Measurements from ENCODE around the gene CASP5.
"Not testable (repeated sequence)": the region's sequence is repeated elsewhere in the genome, so short reads cannot be mapped to it uniquely, and the experiment has no call there.

CASP5 gene

DNA sequence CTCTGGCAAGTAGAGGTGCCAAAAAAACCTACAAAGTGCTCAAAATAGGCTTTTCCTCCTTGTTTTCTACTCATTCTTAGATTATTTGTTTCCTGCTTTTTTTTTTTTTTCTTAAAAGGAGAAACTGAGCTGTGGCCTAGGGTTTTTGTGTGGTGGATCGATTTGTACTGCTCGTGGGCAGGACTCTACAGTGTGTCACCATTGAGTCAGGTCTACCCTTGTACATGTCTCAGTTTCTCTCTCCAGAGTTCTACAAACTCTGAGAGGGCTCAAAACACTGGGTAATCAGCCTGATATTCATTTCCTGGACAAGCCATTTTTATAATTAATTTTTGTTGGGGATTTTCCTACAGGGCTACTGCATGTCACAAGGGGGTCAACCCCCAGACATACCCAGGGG lies 49.4 kb downstream of the CASP5 start:
- DNase-seq (ENCODE audit: low read depth, low spot score) = no peak
- no peaks in the 10 kb centered on the region for H3K4me1 ChIP-seq (ENCODE audit: insufficient read depth, insufficient read length)
- H3K36me3 ChIP-seq (ENCODE audit: insufficient read depth, insufficient read length, low read length) = no peaks in the 10 kb centered on the region
- H3K9ac ChIP-seq (ENCODE audit: insufficient read length, low read depth) = no peak overlapping the region
- peaks cover 11% of the 10 kb centered on the region for H3K9me3 ChIP-seq (ENCODE audit: insufficient read depth, low read length)
- TF ChIP-seq ZNF274 (IDR thresholded peaks at IDR 0.05; ENCODE audit: low read depth, low read length) (no peak), YY1 (IDR thresholded peaks at IDR 0.05; ENCODE audit: insufficient read depth, insufficient read length) (no peak), SUZ12 (IDR thresholded peaks at IDR 0.05; ENCODE audit: extremely low read depth, insufficient read depth, insufficient read length) (no peak)
- no peak overlapping the region for H3K4me3 ChIP-seq (ENCODE audit: insufficient read length, low read depth)
- H3K27me3 ChIP-seq (ENCODE audit: insufficient read depth, insufficient read length) = no peaks in the 10 kb centered on the region

- H3K36me3 ChIP-seq (ENCODE audit: insufficient read depth, insufficient read length, low read length); H3K27me3 ChIP-seq (ENCODE audit: insufficient read depth, insufficient read length); H3K9ac ChIP-seq (ENCODE audit: insufficient read length, low read depth); H3K4me1 ChIP-seq (ENCODE audit: insufficient read depth, insufficient read length); H3K4me3 ChIP-seq (ENCODE audit: insufficient read length, low read depth); DNase-seq (ENCODE audit: low read depth, low spot score): not testable (repeated sequence)
- H3K9me3 ChIP-seq (ENCODE audit: insufficient read depth, low read length) = peaks cover 11% of the 10 kb centered on the region
Observed at GRCh38 chr11:104972924-104973323, 50.0 kb downstream of the CASP5 start.

DNA sequence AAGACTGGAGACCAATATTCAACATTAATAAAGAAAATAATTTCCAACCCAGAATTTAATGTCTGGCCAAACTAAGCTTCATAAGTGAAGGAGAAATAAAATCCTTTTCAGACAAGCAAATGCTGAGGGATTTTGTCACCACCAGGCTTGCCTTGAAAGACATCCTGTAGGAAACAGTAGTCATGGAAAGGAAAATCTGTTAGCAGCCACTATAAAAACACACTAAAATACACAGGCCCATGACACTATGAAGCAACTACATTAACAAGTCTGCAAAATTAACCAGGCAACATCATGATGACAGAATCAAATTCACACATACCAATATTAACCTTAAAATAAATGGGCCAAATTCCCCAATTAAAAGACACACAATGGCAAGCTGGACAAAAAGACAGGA lies 52.2 kb downstream of the CASP5 start:
- Histone ChIP-seq H3K4me1 (ENCODE audit: insufficient read depth, insufficient read length) (no peaks in the 10 kb centered on the region), H3K9ac (ENCODE audit: insufficient read length, low read depth) (no peak overlapping the region), H3K36me3 (ENCODE audit: insufficient read depth, insufficient read length, low read length) (no peaks in the 10 kb centered on the region), H3K27me3 (ENCODE audit: insufficient read depth, insufficient read length) (no peaks in the 10 kb centered on the region), H3K4me3 (ENCODE audit: insufficient read length, low read depth) (no peak overlapping the region), H3K9me3 (ENCODE audit: insufficient read depth, low read length) (peaks cover 11% of the 10 kb centered on the region)
- no peak for DNase-seq (ENCODE audit: low read depth, low spot score)
- TF ChIP-seq ZNF274 (IDR thresholded peaks at IDR 0.05; ENCODE audit: low read depth, low read length) (no peak), SUZ12 (IDR thresholded peaks at IDR 0.05; ENCODE audit: extremely low read depth, insufficient read depth, insufficient read length) (no peak), YY1 (IDR thresholded peaks at IDR 0.05; ENCODE audit: insufficient read depth, insufficient read length) (no peak)

- TF ChIP-seq ZNF274 (IDR thresholded peaks at IDR 0.05; ENCODE audit: low read depth, low read length) (no peak), YY1 (IDR thresholded peaks at IDR 0.05; ENCODE audit: insufficient read depth, insufficient read length) (no peak), SUZ12 (IDR thresholded peaks at IDR 0.05; ENCODE audit: extremely low read depth, insufficient read depth, insufficient read length) (no peak)
- DNase-seq (ENCODE audit: low read depth, low spot score) = no peak
- Histone ChIP-seq H3K27me3 (ENCODE audit: insufficient read depth, insufficient read length) (no peaks in the 10 kb centered on the region), H3K9me3 (ENCODE audit: insufficient read depth, low read length) (peaks cover 11% of the 10 kb centered on the region), H3K4me3 (ENCODE audit: insufficient read length, low read depth) (no peak overlapping the region), H3K4me1 (ENCODE audit: insufficient read depth, insufficient read length) (no peaks in the 10 kb centered on the region), H3K9ac (ENCODE audit: insufficient read length, low read depth) (no peak overlapping the region), H3K36me3 (ENCODE audit: insufficient read depth, insufficient read length, low read length) (no peaks in the 10 kb centered on the region)
Observed at GRCh38 chr11:104968856-104969776, 53.9 kb downstream of the CASP5 start.

- Histone ChIP-seq H3K36me3 (ENCODE audit: insufficient read depth, insufficient read length, low read length) (no peaks in the 10 kb centered on the region), H3K9me3 (ENCODE audit: insufficient read depth, low read length) (peaks cover 7% of the 10 kb centered on the region; the same call in 1 of the 2 replicates), H3K27me3 (ENCODE audit: insufficient read depth, insufficient read length) (no peaks in the 10 kb centered on the region), H3K4me3 (ENCODE audit: insufficient read length, low read depth) (no peak within 1 kb of the TSS), H3K4me1 (ENCODE audit: insufficient read depth, insufficient read length) (no peaks in the 10 kb centered on the region), H3K9ac (ENCODE audit: insufficient read length, low read depth) (no peak within 1 kb of the TSS)
- no peak for DNase-seq (ENCODE audit: low read depth, low spot score)
- TF ChIP-seq YY1 (IDR thresholded peaks at IDR 0.05; ENCODE audit: insufficient read depth, insufficient read length) = no peak
- no peak for TF ChIP-seq SUZ12 (IDR thresholded peaks at IDR 0.05; ENCODE audit: extremely low read depth, insufficient read depth, insufficient read length)
- TF ChIP-seq ZNF274 (IDR thresholded peaks at IDR 0.05; ENCODE audit: low read depth, low read length) = no peak
Observed at GRCh38 chr11:104968355-104968855, 54.6 kb downstream of the CASP5 start, which contains the start of gene CASP4. TSS of gene CASP4 (minus strand) at chr11:104968574. CDS start at chr11:104968525, 49 bp downstream.

- H3K27me3 ChIP-seq (ENCODE audit: insufficient read depth, insufficient read length) = no peaks in the 10 kb centered on the region
- no peak for DNase-seq (ENCODE audit: low read depth, low spot score)
- no peaks in the 10 kb centered on the region for H3K36me3 ChIP-seq (ENCODE audit: insufficient read depth, insufficient read length, low read length)
- H3K4me1 ChIP-seq (ENCODE audit: insufficient read depth, insufficient read length) = no peaks in the 10 kb centered on the region
- H3K4me3 ChIP-seq (ENCODE audit: insufficient read length, low read depth) = no peak overlapping the region
- 0 out of 2 replicates have a peak, but pooled peaks cover under 1% of the 10 kb centered on the region for H3K9me3 ChIP-seq (ENCODE audit: insufficient read depth, low read length)
- TF ChIP-seq ZNF274 (IDR thresholded peaks at IDR 0.05; ENCODE audit: low read depth, low read length) (no peak), SUZ12 (IDR thresholded peaks at IDR 0.05; ENCODE audit: extremely low read depth, insufficient read depth, insufficient read length) (no peak), YY1 (IDR thresholded peaks at IDR 0.05; ENCODE audit: insufficient read depth, insufficient read length) (no peak)
- H3K9ac ChIP-seq (ENCODE audit: insufficient read length, low read depth) = no peak overlapping the region
Observed at GRCh38 chr11:104967534-104968354, 55.2 kb downstream of the CASP5 start.

DNA sequence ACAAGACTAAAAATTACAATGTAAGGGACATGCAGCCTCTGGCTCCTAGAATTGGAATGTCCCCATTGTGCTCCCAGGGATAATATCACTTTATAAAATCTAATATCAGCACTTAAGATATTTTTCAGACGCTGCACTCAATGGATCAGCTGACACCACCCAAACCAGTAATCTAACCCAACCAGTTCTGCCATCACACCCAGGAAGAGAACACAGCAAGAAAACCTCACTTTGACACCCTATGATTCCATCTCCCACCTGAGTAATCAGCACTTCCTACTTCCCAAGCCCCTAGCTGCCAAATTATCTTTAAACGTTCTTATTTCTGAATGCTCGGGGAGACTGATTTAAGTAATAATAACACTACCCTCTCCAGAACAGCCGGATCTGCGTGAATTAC lies 57.2 kb downstream of the CASP5 start:
- no peak for TF ChIP-seq SUZ12 (IDR thresholded peaks at IDR 0.05; ENCODE audit: extremely low read depth, insufficient read depth, insufficient read length)
- TF ChIP-seq YY1 (IDR thresholded peaks at IDR 0.05; ENCODE audit: insufficient read depth, insufficient read length) = no peak
- no peak for TF ChIP-seq ZNF274 (IDR thresholded peaks at IDR 0.05; ENCODE audit: low read depth, low read length)
- H3K4me3 ChIP-seq (ENCODE audit: insufficient read length, low read depth) = no peak overlapping the region
- no peak for DNase-seq (ENCODE audit: low read depth, low spot score)
- H3K9ac ChIP-seq (ENCODE audit: insufficient read length, low read depth) = no peak overlapping the region
- H3K4me1 ChIP-seq (ENCODE audit: insufficient read depth, insufficient read length) = no peaks in the 10 kb centered on the region
- H3K36me3 ChIP-seq (ENCODE audit: insufficient read depth, insufficient read length, low read length) = no peaks in the 10 kb centered on the region
- no peaks in the 10 kb centered on the region for H3K9me3 ChIP-seq (ENCODE audit: insufficient read depth, low read length)
- no peaks in the 10 kb centered on the region for H3K27me3 ChIP-seq (ENCODE audit: insufficient read depth, insufficient read length)

All from NT2/D1 (cell line).